K562 (cell line): Measurements from ENCODE around the gene BACH1.

Experiments
- BACH1 ChIP-seq: fragments of 200-800 bp; sonication (Bioruptor generic); IDR thresholded peaks from 2 replicates; pipeline ENCODE4 v1.6.1; 2016; ENCODE audit warnings: missing genetic modification characterization, missing compliant biosample characterization
- CTCF ChIP-seq, 3 experiments: IDR thresholded peaks in 2 of 3; conservative IDR thresholded peaks in 1 of 3; 2 replicates each; pipeline ENCODE4 v1.5.1; 2011 to 2012; ENCODE audit warnings: low read length in 3 of 3, mild to moderate bottlenecking in 3 of 3, control low read depth in 2 of 3, improper control_type of control experiment in 1 of 3, inconsistent platforms in 1 of 3, low read depth in 1 of 3, mixed read lengths in 1 of 3, moderate library complexity in 1 of 3; ENCODE audit not compliant: insufficient read depth in 2 of 3
- E2F5 ChIP-seq: sonication (generic); formaldehyde crosslinking; IDR thresholded peaks from 2 replicates; pipeline ENCODE4 v1.8.0; 2022; ENCODE audit warnings: mild to moderate bottlenecking, missing genetic modification reagents
- EP300 ChIP-seq: IDR thresholded peaks from 2 replicates; pipeline ENCODE4 v1.6.1; 2012; ENCODE audit warnings: low read length, improper control_type of control experiment
- ESRRA ChIP-seq: fragments of 450-650 bp; IDR thresholded peaks from 2 replicates; pipeline ENCODE4 v1.6.1; 2014; ENCODE audit warnings: low read depth, mild to moderate bottlenecking, moderate library complexity, borderline replicate concordance
- GATAD2B ChIP-seq: fragments of 450-650 bp; IDR thresholded peaks from 2 replicates; pipeline ENCODE4 v1.6.1; 2017; ENCODE audit warnings: mild to moderate bottlenecking, borderline replicate concordance
- JUN ChIP-seq, 2 experiments: sonication (generic) in 1 of 2; formaldehyde crosslinking in 1 of 2; IDR thresholded peaks; 2 replicates each; pipeline versions ENCODE4 v1.6.1 to v1.8.0; 2012 to 2022; ENCODE audit warnings: borderline replicate concordance in 2 of 2, mild to moderate bottlenecking in 2 of 2, improper control_type of control experiment in 1 of 2, low read depth in 1 of 2, low read length in 1 of 2, missing genetic modification reagents in 1 of 2
- KLF16 ChIP-seq: IDR thresholded peaks from 2 replicates; pipeline ENCODE4 v1.6.1; 2016; ENCODE audit warnings: antibody characterized with exemption
- MAX ChIP-seq: sonication (generic); formaldehyde crosslinking; IDR thresholded peaks from 2 replicates; pipeline ENCODE4 v1.9.0; 2022; ENCODE audit warnings: mild to moderate bottlenecking, missing genetic modification reagents
- NR2C1 ChIP-seq, 2 experiments: fragments of 450-650 bp; IDR thresholded peaks; 2 replicates each; pipeline ENCODE4 v1.6.1; 2017; ENCODE audit warnings: mild to moderate bottlenecking in 2 of 2, antibody characterized with exemption in 1 of 2, inconsistent platforms in 1 of 2, missing compliant biosample characterization in 1 of 2, missing genetic modification characterization in 1 of 2
- SMC3 ChIP-seq: conservative IDR thresholded peaks from 2 replicates; pipeline ENCODE4 v1.6.1; 2011; ENCODE audit warnings: low read depth, low read length, improper control_type of control experiment; ENCODE audit not compliant: insufficient read depth
- UBTF ChIP-seq, 2 experiments: IDR thresholded peaks; 2 replicates each; pipeline ENCODE4 v1.6.1; 2012; ENCODE audit warnings: improper control_type of control experiment in 2 of 2, low read depth in 2 of 2, low read length in 2 of 2, borderline replicate concordance in 1 of 2
- ZBTB9 ChIP-seq: fragments of 450-650 bp; formaldehyde crosslinking; IDR thresholded peaks from 2 replicates; pipeline ENCODE4 v1.4.0; 2020; ENCODE audit warnings: mild to moderate bottlenecking, moderate library complexity

- TF ChIP-seq ESRRA (no peak), SMC3 (no peak), BACH1 (tag) (no peak), CTCF (IDR thresholded peaks at IDR 0.05 in 2 of 3, conservative IDR thresholded peaks at IDR 0.05 in 1 of 3; ENCODE audit: insufficient read depth in 2 of 3, low read depth in 1 of 3, low read length in 3 of 3) (no peak), UBTF (IDR thresholded peaks at IDR 0.05; ENCODE audit: borderline replicate concordance in 1 of 2, low read depth in 2 of 2, low read length in 2 of 2) (no peak), EP300 (no peak), MAX (CRISPR knock-in tag) (no peak), GATAD2B (no peak), E2F5 (CRISPR knock-in tag) (no peak), ZBTB9 (CRISPR knock-in tag) (no peak), NR2C1 (IDR thresholded peaks at IDR 0.05) (no peak), NR2C1 (tag; IDR thresholded peaks at IDR 0.05) (no peak), JUN (IDR thresholded peaks at IDR 0.05; ENCODE audit: borderline replicate concordance, low read depth, low read length) (no peak), JUN (CRISPR knock-in tag; IDR thresholded peaks at IDR 0.05; ENCODE audit: borderline replicate concordance) (no peak), KLF16 (no peak)
Observed at GRCh38 chr21:29329406-29329805, 30.7 kb downstream of the BACH1 start.
